Glomerular endothelial cell (primary cell): ENCODE results near the gene SEPTIN5. TPM values are rescaled to one million over a fixed set of nuclear protein-coding genes. Genes with fewer than 3 reads are reported as not detected.

Experiments
- DNase-seq: peaks from one replicate; pipeline ENCODE4 v3.0.0-alpha.2; 2011; ENCODE audit warnings: low read depth, low spot score; ENCODE audit errors: extremely low read depth
- total RNA-seq: library from RNA; depleted of rRNA; stranded (reverse); fragments of >200 nt; gene quantifications from 2 replicates; pipeline ENCODE4 v1.2.3, GENCODE V29; 2015

Gene SEPTIN5
- total RNA-seq, 1 donor from 2014 or later = 18.9 TPM

GRCh38 chr22:19769393-19769715 lies 55.1 kb downstream of the SEPTIN5 start:
- no peak for DNase-seq

- DNase-seq = no peak
These were observed 56.3 kb downstream of the SEPTIN5 start for GRCh38 chr22:19770349-19771220.

- DNase-seq = no peak
These were observed 58.0 kb downstream of the SEPTIN5 start for GRCh38 chr22:19772422-19772672.

Other genes starting within 250 kb of the SEPTIN5 start
- 66.2 and 81.9 TPM in 2 replicates for gene UFD1, start 235.3 kb upstream of the SEPTIN5 start, total RNA-seq
- gene CDC45, start 234.6 kb upstream of the SEPTIN5 start, total RNA-seq = 5.4 and 11.5 TPM in 2 replicates
- gene CLDN5, start 190.1 kb upstream of the SEPTIN5 start, total RNA-seq = 1,303 and 1,795 TPM in 2 replicates
- gene GP1BB, start 9.0 kb downstream of the SEPTIN5 start, total RNA-seq = 0.78 and 8.8 TPM in 2 replicates
- gene TBX1, start 46.3 kb downstream of the SEPTIN5 start, total RNA-seq = 0.63 and 3.6 TPM in 2 replicates
- gene GNB1L, start 140.4 kb downstream of the SEPTIN5 start, total RNA-seq = 6.2 and 6.9 TPM in 2 replicates
- gene RTL10, start 140.4 kb downstream of the SEPTIN5 start, total RNA-seq = 46.6 and 65.5 TPM in 2 replicates
- gene COMT, start 227.3 kb downstream of the SEPTIN5 start, total RNA-seq = 376 and 456 TPM in 2 replicates
- 47.6 and 104 TPM in 2 replicates for gene TXNRD2, start 227.3 kb downstream of the SEPTIN5 start, total RNA-seq